Left ventricle myocardium inferior (tissue), 1 donor: ENCODE data around the gene PLAAT5. TPM values are rescaled to one million over a fixed set of nuclear protein-coding genes. Genes with fewer than 3 reads are reported as not detected.

Experiments
- DNase-seq: peaks from one replicate; pipeline ENCODE4 v3.0.0-alpha.2; 2020
- H3K27ac ChIP-seq: fragments of 200-600 bp; replicated peaks from 2 replicates; pipeline ENCODE4 v1.8.0; 2021
- H3K27me3 ChIP-seq: fragments of 200-600 bp; 2 replicates; pipeline ENCODE4 v1.8.0; 2021; ENCODE audit warnings: low read depth
- H3K36me3 ChIP-seq: fragments of 200-600 bp; 2 replicates; pipeline ENCODE4 v1.8.0; 2021
- H3K4me1 ChIP-seq: fragments of 200-600 bp; 2 replicates; pipeline ENCODE4 v1.8.0; 2021
- H3K4me3 ChIP-seq: fragments of 200-600 bp; 2 replicates; pipeline ENCODE4 v1.8.0; 2021; ENCODE audit warnings: mild to moderate bottlenecking, moderate library complexity
- H3K9me3 ChIP-seq: fragments of 200-600 bp; replicated peaks from 2 replicates; pipeline ENCODE4 v1.8.0; 2021
- intact Hi-C: fragments of 100-400 bp; cut with micrococcal nuclease; formaldehyde crosslinking; loops from one replicate; pipeline ENCODE4 v1.11.0; 2022
- total RNA-seq: library from RNA; stranded (reverse); fragmentation: NEBNext Ultra II Directional; extraction: Animal tissue kit (Norgen Biotek cat#: 25700); gene quantifications from one replicate; pipeline ENCODE4 v1.2.1, GENCODE V29; 2021
- TF ChIP-seq, protein P1 (sequence below): fragments of 200-600 bp; IDR thresholded peaks from 2 replicates; pipeline ENCODE4 v1.8.0; 2021; ENCODE audit warnings: antibody characterized with exemption, mild to moderate bottlenecking, borderline replicate concordance
- donor health status: DM: no; HTN: yes; CAD: no; lungs with severe emphysema.

The PLAAT5 gene
- total RNA-seq, 1 donor from 2014 or later, result 1.4 TPM

DNA sequence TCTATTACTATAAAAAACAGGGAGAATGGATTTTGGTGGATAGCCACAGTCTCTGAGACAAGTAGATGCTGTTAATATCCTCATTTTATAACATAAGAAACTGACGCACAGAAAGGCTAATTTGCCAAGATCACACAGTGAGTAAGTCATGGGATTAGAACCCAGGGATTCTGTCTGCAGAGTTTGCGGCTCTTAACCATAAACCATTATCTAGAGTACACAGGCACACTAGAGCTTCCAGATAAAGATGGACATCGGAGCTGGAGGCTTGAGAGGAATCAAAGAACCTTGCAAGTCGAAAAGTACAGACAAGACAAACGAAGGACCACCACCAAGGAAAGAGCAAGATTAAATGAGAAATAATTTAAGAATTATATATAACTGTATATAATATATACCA lies 26.2 kb upstream of the PLAAT5 start:
- no peak for DNase-seq
- intact Hi-C loops, result no loop called here
- Histone ChIP-seq H3K36me3 (no peaks in the 10 kb centered on the region), H3K4me3 (no peak overlapping the region), H3K27ac (no peak overlapping the region), H3K27me3 (no peaks in the 10 kb centered on the region), H3K4me1 (no peaks in the 10 kb centered on the region), H3K9me3 (no peaks in the 10 kb centered on the region)
- TF ChIP-seq, protein P1, sequence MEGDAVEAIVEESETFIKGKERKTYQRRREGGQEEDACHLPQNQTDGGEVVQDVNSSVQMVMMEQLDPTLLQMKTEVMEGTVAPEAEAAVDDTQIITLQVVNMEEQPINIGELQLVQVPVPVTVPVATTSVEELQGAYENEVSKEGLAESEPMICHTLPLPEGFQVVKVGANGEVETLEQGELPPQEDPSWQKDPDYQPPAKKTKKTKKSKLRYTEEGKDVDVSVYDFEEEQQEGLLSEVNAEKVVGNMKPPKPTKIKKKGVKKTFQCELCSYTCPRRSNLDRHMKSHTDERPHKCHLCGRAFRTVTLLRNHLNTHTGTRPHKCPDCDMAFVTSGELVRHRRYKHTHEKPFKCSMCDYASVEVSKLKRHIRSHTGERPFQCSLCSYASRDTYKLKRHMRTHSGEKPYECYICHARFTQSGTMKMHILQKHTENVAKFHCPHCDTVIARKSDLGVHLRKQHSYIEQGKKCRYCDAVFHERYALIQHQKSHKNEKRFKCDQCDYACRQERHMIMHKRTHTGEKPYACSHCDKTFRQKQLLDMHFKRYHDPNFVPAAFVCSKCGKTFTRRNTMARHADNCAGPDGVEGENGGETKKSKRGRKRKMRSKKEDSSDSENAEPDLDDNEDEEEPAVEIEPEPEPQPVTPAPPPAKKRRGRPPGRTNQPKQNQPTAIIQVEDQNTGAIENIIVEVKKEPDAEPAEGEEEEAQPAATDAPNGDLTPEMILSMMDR, result no peak

DNA sequence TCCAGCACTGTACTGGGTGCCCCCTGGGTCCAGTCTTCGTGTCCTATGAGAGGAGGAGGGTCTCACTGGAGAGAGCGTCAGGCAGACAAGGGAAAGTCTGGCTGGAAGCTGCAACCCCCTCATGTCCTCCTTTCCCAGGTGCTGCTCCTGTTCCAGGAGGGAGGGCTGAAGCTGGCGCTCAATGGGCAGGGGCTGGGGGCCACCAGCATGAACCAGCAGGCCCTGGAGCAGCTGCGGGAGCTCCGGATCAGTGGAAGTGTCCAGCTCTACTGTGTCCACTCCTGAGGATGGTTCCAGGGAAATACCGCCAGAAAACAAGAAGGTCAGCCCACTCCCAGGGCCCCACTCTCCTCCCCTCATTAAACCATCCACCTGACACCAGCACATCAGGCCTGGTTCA lies 25.1 kb upstream of the PLAAT5 start:
- TF ChIP-seq, protein P1, result no peak
- intact Hi-C loops, result no loop called here
- DNase-seq, result no peak

DNA sequence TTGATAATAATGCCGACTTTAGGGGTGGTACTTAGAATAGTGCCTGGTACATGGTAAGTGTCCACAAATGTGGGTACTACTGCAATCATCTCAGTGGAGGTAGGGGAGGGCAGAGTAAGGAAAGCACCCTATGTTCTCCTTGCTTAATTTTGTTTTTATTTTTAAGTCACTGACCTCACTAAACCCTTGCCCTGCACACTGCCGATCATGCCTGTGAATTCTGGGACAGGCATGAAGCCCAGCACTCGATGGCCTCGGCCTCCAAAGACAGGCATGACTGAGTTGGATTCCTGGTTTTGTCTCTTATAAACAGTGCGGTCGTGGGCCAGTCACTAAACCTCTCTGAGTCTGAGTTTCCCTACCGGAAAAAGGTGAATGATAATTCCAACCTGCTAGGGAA lies 21.8 kb upstream of the PLAAT5 start:
- TF ChIP-seq, protein P1, result no peak
- Histone ChIP-seq H3K4me1 (peaks cover 17% of the 10 kb centered on the region), H3K27me3 (no peaks in the 10 kb centered on the region), H3K9me3 (no peaks in the 10 kb centered on the region), H3K4me3 (no peak overlapping the region), H3K36me3 (no peaks in the 10 kb centered on the region), H3K27ac (no peak overlapping the region)
- DNase-seq, result no peak
- intact Hi-C loops, result no loop called here

More for the DNA sequence above, 25.1 kb upstream of the PLAAT5 start:
- Histone ChIP-seq H3K4me1 (peaks cover 4% of the 10 kb centered on the region), H3K36me3 (no peaks in the 10 kb centered on the region), H3K9me3 (no peaks in the 10 kb centered on the region), H3K27me3 (no peaks in the 10 kb centered on the region), H3K27ac (no peak overlapping the region), H3K4me3 (no peak overlapping the region)

DNA sequence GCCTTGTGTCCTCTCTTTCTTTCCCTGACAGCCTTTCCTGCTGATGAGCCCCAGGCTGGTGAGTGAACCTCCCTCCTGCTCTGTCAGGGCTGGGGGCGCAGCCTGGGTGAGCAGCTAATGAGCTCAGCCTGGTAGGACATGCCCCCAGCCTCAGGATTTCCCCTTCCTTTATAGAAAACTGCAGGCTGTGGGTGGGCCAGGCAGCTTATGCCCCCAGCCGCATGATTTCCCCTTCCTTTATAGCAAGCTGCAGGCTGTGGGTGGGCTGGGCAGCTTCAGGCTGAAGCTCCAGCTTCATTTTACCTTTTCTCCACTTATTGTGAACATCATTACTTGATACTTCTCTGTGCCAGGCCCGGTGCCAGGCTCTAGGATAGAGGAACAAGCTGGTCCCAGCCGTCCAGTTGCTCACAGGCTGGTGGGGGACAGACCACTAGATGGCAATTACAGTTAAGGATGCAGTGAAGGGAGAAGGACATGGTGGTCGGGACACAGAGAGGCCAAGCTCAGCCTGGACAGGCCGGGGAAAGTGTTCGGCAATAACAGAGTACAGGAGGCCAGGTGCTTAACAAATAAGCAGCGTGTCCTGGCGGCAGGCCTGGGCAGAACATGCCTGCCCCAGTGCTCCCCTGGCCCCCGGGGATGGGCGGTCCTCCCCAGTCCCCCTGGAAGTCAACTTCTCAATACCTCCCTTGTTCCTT lies 20.2 kb upstream of the PLAAT5 start:
- Histone ChIP-seq H3K9me3 (no peaks in the 10 kb centered on the region), H3K36me3 (no peaks in the 10 kb centered on the region), H3K4me3 (no peak overlapping the region), H3K4me1 (peaks cover 18% of the 10 kb centered on the region), H3K27me3 (no peaks in the 10 kb centered on the region), H3K27ac (peak overlapping the region; percentile 55)
- DNase-seq, result no peak
- TF ChIP-seq, protein P1, result no peak
- intact Hi-C loops, result no loop called here

DNA sequence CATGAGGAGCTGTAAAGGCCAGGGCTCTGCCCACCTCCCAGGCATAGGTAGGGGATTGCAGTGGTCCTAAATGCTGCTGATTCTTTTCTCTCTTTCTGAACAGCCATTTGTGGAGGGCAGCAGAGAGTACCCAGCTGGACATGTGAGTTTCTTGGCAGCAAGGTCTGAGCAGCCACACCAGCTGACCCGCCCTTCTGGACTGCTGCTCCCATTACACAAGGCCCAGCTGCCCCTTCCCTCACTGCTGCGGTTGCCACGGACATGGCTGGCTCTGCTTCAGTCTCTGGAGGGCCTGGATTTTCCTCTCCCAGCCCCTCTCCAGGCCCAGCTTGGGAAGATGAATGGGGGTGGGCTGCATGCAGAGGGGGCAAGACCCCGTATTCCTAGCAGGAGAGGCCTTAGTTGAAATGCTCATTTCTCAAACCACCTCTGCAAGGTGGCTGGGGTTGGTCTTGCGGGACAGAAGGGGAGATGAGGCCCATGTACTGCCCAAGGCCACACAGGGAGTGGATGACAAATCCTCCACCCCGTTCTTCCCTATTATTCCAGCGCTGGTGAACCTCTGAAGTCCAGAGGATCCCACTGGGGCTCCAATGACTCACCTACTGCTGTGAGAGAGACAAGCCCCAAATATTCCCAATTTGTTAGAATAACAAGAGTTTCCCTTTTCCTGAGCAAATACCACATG lies 19.5 kb upstream of the PLAAT5 start:
- H3K36me3 ChIP-seq, result no peaks in the 10 kb centered on the region
- TF ChIP-seq, protein P1, result no peak
- intact Hi-C loops, result no loop called here
- H3K4me1 ChIP-seq, result peaks cover 25% of the 10 kb centered on the region
- peak overlapping the region; percentile 55 for H3K27ac ChIP-seq
- no peaks in the 10 kb centered on the region for H3K9me3 ChIP-seq
- no peaks in the 10 kb centered on the region for H3K27me3 ChIP-seq
- no peak overlapping the region for H3K4me3 ChIP-seq
- peak; percentile 37 for DNase-seq
